ENCODE data around the gene NUSAP1. TPM values are rescaled to one million over a fixed set of nuclear protein-coding genes. Genes with fewer than 3 reads are reported as not detected.

Gene NUSAP1
- total RNA-seq, 4 donors from 2014 or later = 0.47 to 4.6 (median 3.4) TPM

- TF ChIP-seq POLR2A (IDR thresholded peaks at IDR 0.05) (no peak), POLR2AphosphoS5 (IDR thresholded peaks at IDR 0.05) (no peak), CTCF (IDR thresholded peaks at IDR 0.05) (no peak), EP300 (IDR thresholded peaks at IDR 0.05) (no peak)
- no peak overlapping the region for H3K27ac ChIP-seq
- H3K36me3 ChIP-seq = peaks cover 0 to 81% of the 10 kb centered on the region in 2 donors
- no peak for ATAC-seq
- H3K27me3 ChIP-seq = no peaks in the 10 kb centered on the region
- no peaks in the 10 kb centered on the region for H3K9me3 ChIP-seq
- H3K4me1 ChIP-seq = no peaks in the 10 kb centered on the region
- no peak overlapping the region for H3K4me3 ChIP-seq
- 96% methylated on average over 6 of the region's 6 CpGs; no CpG with 5 or more reads in 1 of the 2 donors for WGBS, 2 donors (ENCODE audit: low coverage in 1 of 2)
These were observed 55.0 kb downstream of the NUSAP1 start for GRCh38 chr15:41387646-41388045.

- Histone ChIP-seq H3K4me1 (no peaks in the 10 kb centered on the region), H3K27me3 (no peaks in the 10 kb centered on the region), H3K4me3 (no peak overlapping the region), H3K36me3 (peaks cover 0 to 94% of the 10 kb centered on the region in 2 donors), H3K27ac (no peak overlapping the region), H3K9me3 (no peaks in the 10 kb centered on the region)
- WGBS, 2 donors (ENCODE audit: low coverage in 1 of 2) = 97 to 100% methylated on average over 1 to 2 of the region's 2 CpGs
- no peak for ATAC-seq
- TF ChIP-seq CTCF (IDR thresholded peaks at IDR 0.05) (no peak), POLR2AphosphoS5 (IDR thresholded peaks at IDR 0.05) (no peak), EP300 (IDR thresholded peaks at IDR 0.05) (no peak), POLR2A (IDR thresholded peaks at IDR 0.05) (no peak)
These were observed 60.0 kb downstream of the NUSAP1 start for GRCh38 chr15:41392659-41393058.

- TF ChIP-seq EP300 (IDR thresholded peaks at IDR 0.05) (no peak), CTCF (IDR thresholded peaks at IDR 0.05) (no peak), POLR2AphosphoS5 (IDR thresholded peaks at IDR 0.05) (no peak)
- Histone ChIP-seq H3K4me1 (no peaks in the 10 kb centered on the region), H3K36me3 (peaks cover 0 to 72% of the 10 kb centered on the region in 2 donors), H3K27me3 (no peaks in the 10 kb centered on the region), H3K27ac (no peak overlapping the region), H3K4me3 (no peak overlapping the region), H3K9me3 (no peaks in the 10 kb centered on the region)
- no peak for ATAC-seq
- 92 to 100% methylated on average over 3 to 4 of the region's 4 CpGs for WGBS, 2 donors (ENCODE audit: low coverage in 1 of 2)
These were observed 62.2 kb downstream of the NUSAP1 start for GRCh38 chr15:41394924-41395323.

- H3K9me3 ChIP-seq = no peaks in the 10 kb centered on the region
- H3K27ac ChIP-seq = no peak overlapping the region
- TF ChIP-seq POLR2A (IDR thresholded peaks at IDR 0.05) = no peak
- TF ChIP-seq POLR2AphosphoS5 (IDR thresholded peaks at IDR 0.05) = no peak
- TF ChIP-seq CTCF (IDR thresholded peaks at IDR 0.05) = no peak
- no peak for TF ChIP-seq EP300 (IDR thresholded peaks at IDR 0.05)
- no peaks in the 10 kb centered on the region for H3K27me3 ChIP-seq
- no peak for ATAC-seq
- H3K4me3 ChIP-seq = no peak overlapping the region
- peaks cover 0 to 61% of the 10 kb centered on the region in 2 donors for H3K36me3 ChIP-seq
- H3K4me1 ChIP-seq = peaks cover 0 to 5% (median 0%) of the 10 kb centered on the region in 3 donors
- 86 to 95% methylated on average over 3 of the region's 3 CpGs for WGBS, 2 donors (ENCODE audit: low coverage in 1 of 2)
These were observed 63.4 kb downstream of the NUSAP1 start for GRCh38 chr15:41396111-41396510.

- H3K9me3 ChIP-seq = no peaks in the 10 kb centered on the region
- H3K27ac ChIP-seq = peak overlapping the region; percentile 76 to 90 (median 82)
- no peak for ATAC-seq
- peaks cover 0 to 18% (median 4%) of the 10 kb centered on the region in 3 donors for H3K4me1 ChIP-seq
- TF ChIP-seq CTCF (IDR thresholded peaks at IDR 0.05) (no peak), EP300 (IDR thresholded peaks at IDR 0.05) (no peak), POLR2AphosphoS5 (IDR thresholded peaks at IDR 0.05) (no peak), POLR2A (IDR thresholded peaks at IDR 0.05) (no peak)
- 6 to 16% methylated on average over 5 to 6 of the region's 9 CpGs for WGBS, 2 donors (ENCODE audit: low coverage in 1 of 2)
- peaks cover 0 to 4% of the 10 kb centered on the region in 2 donors for H3K36me3 ChIP-seq
- H3K27me3 ChIP-seq = no peaks in the 10 kb centered on the region
- peak overlapping the region; percentile 63 to 98 for H3K4me3 ChIP-seq
These were observed 69.2 kb downstream of the NUSAP1 start for GRCh38 chr15:41401904-41402267.

All from gastroesophageal sphincter (tissue), 4 donors.